Nephron progenitor cell (in vitro differentiated cells): ENCODE measurements around the gene FAM117B.
A peak's percentile ranks its signal among the peaks of the same experiment; 100 is the strongest.

Experiments used
- DNase-seq: peaks from one replicate; pipeline ENCODE4 v3.0.0; 2021
- H3K27ac Mint-ChIP-seq: 2 replicates; pipeline ENCODE4 v1.8.0; 2021; ENCODE audit warnings: mild to moderate bottlenecking, moderate library complexity, mixed read lengths
- H3K27me3 Mint-ChIP-seq: 2 replicates; pipeline ENCODE4 v1.8.0; 2021; ENCODE audit warnings: mild to moderate bottlenecking, low read depth, mixed read lengths; ENCODE audit not compliant: poor library complexity
- H3K36me3 Mint-ChIP-seq: 2 replicates; pipeline ENCODE4 v1.8.0; 2021; ENCODE audit warnings: low read depth, mixed read lengths
- H3K4me1 Mint-ChIP-seq: 2 replicates; pipeline ENCODE4 v1.8.0; 2021; ENCODE audit warnings: mixed read lengths
- H3K4me3 Mint-ChIP-seq: 2 replicates; pipeline ENCODE4 v1.8.0; 2021; ENCODE audit warnings: mild to moderate bottlenecking, moderate library complexity, mixed read lengths
- H3K9me3 Mint-ChIP-seq: 2 replicates; pipeline ENCODE4 v1.8.0; 2021; ENCODE audit warnings: mild to moderate bottlenecking, moderate library complexity, mixed read lengths
- CTCF ChIP-seq: fragments of 200-600 bp; sonication (generic); IDR thresholded peaks from 2 replicates; pipeline ENCODE4 v1.5.0; 2021; ENCODE audit warnings: antibody characterized with exemption

FAM117B gene

GRCh38 chr2:202716114-202716718, 81.4 kb downstream of the FAM117B start:
- Mint-ChIP-seq H3K9me3 (peaks cover 56% of the 10 kb centered on the region), H3K4me3 (peak overlapping the region; percentile 48), H3K27ac (no peak overlapping the region), H3K27me3 (peaks cover 3% of the 10 kb centered on the region), H3K36me3 (peaks cover 47% of the 10 kb centered on the region), H3K4me1 (no peaks in the 10 kb centered on the region)
- TF ChIP-seq CTCF = no peak
- no peak for DNase-seq

- no peak overlapping the region for H3K4me3 Mint-ChIP-seq
- H3K9me3 Mint-ChIP-seq = peaks cover 48% of the 10 kb centered on the region
- no peak for DNase-seq
- no peak overlapping the region for H3K27ac Mint-ChIP-seq
- peaks cover 39% of the 10 kb centered on the region for H3K36me3 Mint-ChIP-seq
- no peak for TF ChIP-seq CTCF
- H3K4me1 Mint-ChIP-seq = no peaks in the 10 kb centered on the region
- peaks cover 3% of the 10 kb centered on the region for H3K27me3 Mint-ChIP-seq
Observed at GRCh38 chr2:202716953-202717597, 82.3 kb downstream of the FAM117B start.

- peak overlapping the region; percentile 81 for H3K27ac Mint-ChIP-seq
- no peak overlapping the region for H3K4me3 Mint-ChIP-seq
- no peaks in the 10 kb centered on the region for H3K4me1 Mint-ChIP-seq
- no peak for DNase-seq
- H3K27me3 Mint-ChIP-seq = peaks cover 3% of the 10 kb centered on the region
- peaks cover 41% of the 10 kb centered on the region for H3K9me3 Mint-ChIP-seq
- TF ChIP-seq CTCF = no peak
- H3K36me3 Mint-ChIP-seq = peaks cover 32% of the 10 kb centered on the region
Observed at GRCh38 chr2:202717598-202718310, 83.0 kb downstream of the FAM117B start.

GRCh38 chr2:202718614-202719013, 83.8 kb downstream of the FAM117B start:
- no peak overlapping the region for H3K4me3 Mint-ChIP-seq
- peaks cover 32% of the 10 kb centered on the region for H3K9me3 Mint-ChIP-seq
- H3K36me3 Mint-ChIP-seq = peaks cover 23% of the 10 kb centered on the region
- DNase-seq = no peak
- H3K27ac Mint-ChIP-seq = no peak overlapping the region
- TF ChIP-seq CTCF = no peak
- no peaks in the 10 kb centered on the region for H3K4me1 Mint-ChIP-seq
- H3K27me3 Mint-ChIP-seq = no peaks in the 10 kb centered on the region

GRCh38 chr2:202720226-202720625, 85.5 kb downstream of the FAM117B start:
- H3K9me3 Mint-ChIP-seq = peaks cover 19% of the 10 kb centered on the region
- DNase-seq = no peak
- no peak for TF ChIP-seq CTCF
- peaks cover 27% of the 10 kb centered on the region for H3K36me3 Mint-ChIP-seq
- H3K27me3 Mint-ChIP-seq = no peaks in the 10 kb centered on the region
- no peak overlapping the region for H3K4me3 Mint-ChIP-seq
- no peaks in the 10 kb centered on the region for H3K4me1 Mint-ChIP-seq
- no peak overlapping the region for H3K27ac Mint-ChIP-seq
